HEK293 (cell line): ENCODE results near the gene ZNF710.

Experiments
- SETDB1 ChIP-seq: IDR thresholded peaks from one replicate; pipeline ENCODE4 v1.6.1; 2017; ENCODE audit warnings: mild to moderate bottlenecking, low read length, moderate library complexity, mixed read lengths; ENCODE audit not compliant: insufficient read length
- SP2 ChIP-seq: fragments of 450-650 bp; formaldehyde crosslinking; IDR thresholded peaks from 2 replicates; pipeline ENCODE4 v1.5.1; 2016; ENCODE audit warnings: missing biosample characterization, missing genetic modification characterization
- ZNF169 ChIP-seq: fragments of 450-650 bp; formaldehyde crosslinking; IDR thresholded peaks from 2 replicates; pipeline ENCODE4 v1.5.1; 2016; ENCODE audit warnings: missing biosample characterization, missing genetic modification characterization
- ZNF398 ChIP-seq: fragments of 450-650 bp; formaldehyde crosslinking; IDR thresholded peaks from 2 replicates; pipeline ENCODE4 v1.5.1; 2017; ENCODE audit warnings: missing biosample characterization, missing genetic modification characterization
- ZNF560 ChIP-seq: fragments of 450-650 bp; formaldehyde crosslinking; IDR thresholded peaks from 2 replicates; pipeline ENCODE4 v1.5.1; 2017; ENCODE audit warnings: missing biosample characterization, missing genetic modification characterization, borderline replicate concordance
- ZNF791 ChIP-seq: fragments of 450-650 bp; formaldehyde crosslinking; IDR thresholded peaks from 2 replicates; pipeline ENCODE4 v1.5.1; 2016; ENCODE audit warnings: missing biosample characterization, missing genetic modification characterization
- TF ChIP-seq, protein P1 (sequence below): fragments of 450-650 bp; formaldehyde crosslinking; IDR thresholded peaks from 2 replicates; pipeline ENCODE4 v1.5.1; 2016; ENCODE audit warnings: missing biosample characterization, missing genetic modification characterization

GRCh38 chr15:90080818-90081393, 79.8 kb downstream of the ZNF710 start:
- TF ChIP-seq, protein P1, sequence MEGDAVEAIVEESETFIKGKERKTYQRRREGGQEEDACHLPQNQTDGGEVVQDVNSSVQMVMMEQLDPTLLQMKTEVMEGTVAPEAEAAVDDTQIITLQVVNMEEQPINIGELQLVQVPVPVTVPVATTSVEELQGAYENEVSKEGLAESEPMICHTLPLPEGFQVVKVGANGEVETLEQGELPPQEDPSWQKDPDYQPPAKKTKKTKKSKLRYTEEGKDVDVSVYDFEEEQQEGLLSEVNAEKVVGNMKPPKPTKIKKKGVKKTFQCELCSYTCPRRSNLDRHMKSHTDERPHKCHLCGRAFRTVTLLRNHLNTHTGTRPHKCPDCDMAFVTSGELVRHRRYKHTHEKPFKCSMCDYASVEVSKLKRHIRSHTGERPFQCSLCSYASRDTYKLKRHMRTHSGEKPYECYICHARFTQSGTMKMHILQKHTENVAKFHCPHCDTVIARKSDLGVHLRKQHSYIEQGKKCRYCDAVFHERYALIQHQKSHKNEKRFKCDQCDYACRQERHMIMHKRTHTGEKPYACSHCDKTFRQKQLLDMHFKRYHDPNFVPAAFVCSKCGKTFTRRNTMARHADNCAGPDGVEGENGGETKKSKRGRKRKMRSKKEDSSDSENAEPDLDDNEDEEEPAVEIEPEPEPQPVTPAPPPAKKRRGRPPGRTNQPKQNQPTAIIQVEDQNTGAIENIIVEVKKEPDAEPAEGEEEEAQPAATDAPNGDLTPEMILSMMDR, result no peak
- TF ChIP-seq ZNF398, result no peak
- TF ChIP-seq ZNF169, result no peak
- no peak for TF ChIP-seq SETDB1
- no peak for TF ChIP-seq ZNF560 (tag by site-specific recombination)
- no peak for TF ChIP-seq ZNF791 (tag by site-specific recombination)
- no peak for TF ChIP-seq SP2
